NOMO-1 treated with dmso at 0.1 percent for 144 hours (cell line): ENCODE results near the gene DUSP9.

Experiments used
- DNase-seq: peaks from one replicate; lab custom pipeline; 2025; ENCODE audit not compliant: unreplicated experiment; lab: John Stamatoyannopoulos, UW

The DUSP9 gene

DNA sequence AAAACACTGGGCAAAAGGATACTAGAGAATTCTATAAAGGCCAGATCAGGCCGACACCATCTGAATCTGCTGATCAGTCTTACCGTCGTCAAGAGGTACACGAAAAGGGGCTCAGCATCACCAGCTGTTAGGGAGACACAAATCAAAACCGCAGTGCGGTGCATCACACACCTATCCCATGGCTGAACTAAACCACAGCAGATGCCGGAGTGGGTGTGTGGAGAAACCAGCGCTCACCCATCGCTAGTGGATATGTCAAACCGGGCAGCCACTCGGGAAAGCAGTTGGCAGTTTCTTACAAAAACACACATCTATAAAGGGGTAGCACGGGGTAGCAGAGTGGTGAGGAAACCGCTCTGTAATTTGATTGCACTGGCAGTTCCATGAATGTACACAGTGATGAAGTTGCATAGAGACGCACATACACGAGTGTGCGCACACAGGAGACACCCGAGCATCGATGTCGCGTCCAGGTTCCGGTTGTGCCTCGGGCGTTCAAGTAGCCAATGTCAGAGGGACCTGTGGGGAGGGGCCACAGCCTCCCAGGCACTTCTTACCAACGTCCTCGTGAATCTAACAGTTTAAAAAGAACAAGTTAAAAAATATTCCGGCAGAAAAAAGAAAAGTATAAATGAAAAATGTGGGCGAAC is 24.9 kb upstream of the DUSP9 start:
- DNase-seq = no peak

DNA sequence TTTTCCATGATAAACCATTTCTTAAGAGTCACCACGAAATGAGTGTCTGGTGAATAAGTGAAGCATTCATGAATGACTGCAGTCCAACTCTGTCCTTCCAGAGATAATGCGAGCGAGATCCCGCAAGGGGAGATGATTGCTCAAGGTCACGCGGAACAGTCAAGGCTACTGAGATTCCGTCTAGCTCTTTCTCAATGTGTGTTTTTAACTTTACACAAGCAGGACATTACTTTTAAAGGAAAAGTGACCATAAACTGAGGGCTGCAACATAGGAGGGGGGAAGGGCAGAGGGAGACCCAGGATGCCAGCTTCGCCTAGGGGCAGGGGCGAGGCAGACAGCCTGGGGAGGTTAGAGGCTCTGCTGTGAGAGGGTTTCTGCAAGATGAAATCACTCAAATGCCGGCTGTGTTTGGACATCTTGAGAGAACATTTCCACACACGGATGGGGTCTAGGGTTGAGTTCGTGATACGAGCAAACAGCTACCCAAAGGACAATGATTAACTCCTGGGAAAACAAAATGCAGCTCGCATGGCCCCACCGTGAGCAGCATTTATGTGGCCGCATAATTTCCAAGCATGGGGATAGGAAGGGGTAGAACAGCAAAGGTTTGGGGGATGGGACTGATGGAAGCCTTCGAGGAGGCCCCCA is 24.2 kb upstream of the DUSP9 start:
- DNase-seq = no peak

DNA sequence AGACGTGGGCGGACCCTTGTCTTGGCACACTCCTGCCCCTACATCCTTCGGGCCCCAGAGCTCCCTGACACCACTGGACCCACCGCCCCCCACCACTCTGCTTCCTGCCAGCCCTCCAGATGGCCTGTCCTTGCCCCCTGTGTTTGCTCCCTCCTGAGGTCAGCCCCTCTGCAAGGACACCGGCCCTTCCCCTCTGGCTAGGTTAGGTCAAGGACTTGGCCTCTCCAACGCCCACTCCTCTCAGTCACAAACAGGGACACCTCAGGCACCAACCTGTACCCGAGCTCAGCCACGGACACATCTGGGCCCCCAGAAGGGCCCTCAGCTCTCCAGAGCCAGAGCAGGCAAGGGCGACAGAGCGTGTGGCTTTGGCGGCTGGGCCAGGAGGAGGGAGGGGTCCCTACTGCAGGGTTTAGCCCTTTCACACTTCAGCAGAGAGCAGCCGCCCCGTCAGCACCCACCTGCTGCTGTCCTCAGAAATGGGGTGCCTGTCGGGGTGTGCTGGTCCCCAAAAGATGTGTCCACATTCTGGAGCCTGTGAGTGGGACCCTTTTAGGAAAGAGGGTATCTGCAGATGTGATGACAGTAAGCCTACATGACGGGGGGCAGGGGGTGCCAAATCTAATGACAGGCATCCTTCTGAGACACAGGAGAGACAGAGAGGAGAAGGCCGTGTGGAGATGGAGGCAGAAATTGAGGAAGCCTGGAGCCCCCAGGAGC is 23.5 kb upstream of the DUSP9 start:
- DNase-seq = no peak

DNA sequence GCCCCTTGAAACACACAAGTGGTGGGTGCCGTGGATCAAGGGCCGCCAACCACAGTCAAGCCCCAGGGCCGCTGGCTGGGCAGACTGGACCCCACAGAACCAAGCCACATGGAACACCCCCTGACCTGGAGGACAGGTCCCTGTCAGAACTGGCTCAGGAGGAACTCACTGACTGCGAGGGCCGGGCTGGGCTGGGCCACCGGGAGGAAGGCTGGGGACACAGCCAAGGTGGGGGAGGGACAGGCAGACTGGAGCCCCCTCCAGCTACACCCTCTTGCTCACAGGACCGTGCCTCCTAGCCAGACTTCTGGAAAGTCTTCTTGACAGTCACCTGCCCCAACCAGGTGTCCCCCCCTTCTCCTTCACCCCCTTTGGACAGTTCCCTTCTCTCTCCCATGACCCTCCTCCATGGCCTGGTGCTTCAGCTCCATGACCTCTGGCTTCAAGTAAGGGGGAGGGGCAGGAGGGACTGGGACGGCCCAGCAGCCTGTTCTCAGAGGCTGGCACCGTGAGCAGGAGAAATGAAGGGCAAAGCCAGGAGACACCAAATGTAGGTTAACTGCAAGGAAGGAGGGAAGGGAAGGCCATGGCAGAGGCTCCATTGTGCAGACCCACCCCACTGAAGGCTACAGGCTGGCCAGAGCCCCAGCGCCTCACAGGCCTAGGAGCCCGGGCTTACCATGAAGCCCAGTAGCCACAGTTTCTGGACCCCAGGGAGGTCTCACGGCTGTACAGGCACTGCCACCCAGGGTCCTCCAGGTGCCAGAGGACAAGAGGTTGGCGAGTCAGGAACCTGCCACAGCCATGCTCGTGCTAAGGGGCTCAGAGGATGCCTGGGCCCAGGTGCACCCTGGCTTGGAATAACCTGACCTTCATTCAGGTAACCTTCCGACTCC is 22.6 kb upstream of the DUSP9 start:
- DNase-seq = no peak

DNA sequence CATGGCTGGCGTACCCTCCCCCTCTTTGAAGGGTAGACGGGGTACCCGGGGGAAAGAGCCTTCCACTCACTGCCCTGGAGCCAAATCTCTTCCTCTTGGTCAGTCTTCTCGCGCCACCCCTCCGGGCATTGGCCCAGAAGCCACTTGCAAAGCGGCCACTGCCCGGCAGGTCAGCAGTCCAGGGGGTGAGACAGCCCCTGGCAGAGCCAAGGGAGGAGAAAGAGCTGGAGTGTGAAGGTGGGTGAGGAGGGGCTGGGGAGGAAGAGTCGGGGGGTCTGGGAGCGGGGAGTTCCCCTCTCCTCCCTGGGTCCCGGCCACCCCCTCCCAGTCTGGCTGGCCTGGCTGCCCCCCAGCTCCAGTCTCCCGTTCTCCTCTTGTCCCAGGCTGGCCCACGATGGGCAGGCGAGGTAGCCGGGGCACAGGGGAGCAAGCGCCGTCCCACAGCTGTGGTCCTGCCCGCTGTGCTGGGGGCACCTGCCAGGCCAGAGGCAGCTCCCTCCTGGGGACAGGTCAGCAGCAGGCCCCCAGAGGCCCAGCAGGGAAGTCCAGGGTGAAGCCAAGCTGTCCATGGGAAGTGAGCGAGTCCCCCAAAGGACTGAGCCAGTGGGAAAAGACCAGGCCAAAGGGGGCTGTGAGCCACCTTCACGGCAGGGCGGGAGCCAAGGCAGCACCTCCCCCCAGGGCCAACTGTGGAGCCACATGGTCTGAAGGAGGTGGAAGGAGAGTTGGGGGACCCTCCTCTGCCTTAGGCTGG is 21.6 kb upstream of the DUSP9 start:
- no peak for DNase-seq

DNA sequence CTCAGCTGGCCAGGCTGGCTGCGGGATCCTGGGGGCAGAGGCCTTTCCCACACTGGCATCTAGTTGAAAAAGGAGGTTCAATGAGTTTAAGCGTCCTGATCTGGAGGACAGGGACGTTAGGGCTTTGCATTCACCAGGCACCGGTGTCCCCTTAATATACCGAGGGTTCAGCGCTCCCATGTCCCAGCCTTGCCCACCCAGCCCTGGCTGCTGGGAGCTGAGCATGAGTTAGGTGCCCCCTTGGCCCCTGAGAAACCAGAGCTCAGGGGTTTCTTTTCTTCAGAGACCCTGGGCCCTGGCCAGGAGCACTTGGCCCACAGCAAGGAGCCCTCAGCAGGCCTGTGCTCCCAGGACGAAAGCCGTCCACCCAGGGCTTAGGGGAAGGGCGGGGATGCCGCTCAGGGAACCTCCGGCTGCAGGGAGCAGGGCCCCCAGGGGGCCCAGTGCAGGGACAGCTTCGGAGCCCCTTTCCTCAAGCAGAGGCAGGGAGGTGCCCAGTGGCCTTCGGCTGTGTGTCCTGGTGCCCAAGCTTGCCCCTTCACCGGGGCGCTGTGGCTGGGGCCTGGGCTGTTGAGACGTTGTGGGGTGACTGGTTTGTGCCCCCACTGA is 20.9 kb upstream of the DUSP9 start:
- no peak for DNase-seq

DNA sequence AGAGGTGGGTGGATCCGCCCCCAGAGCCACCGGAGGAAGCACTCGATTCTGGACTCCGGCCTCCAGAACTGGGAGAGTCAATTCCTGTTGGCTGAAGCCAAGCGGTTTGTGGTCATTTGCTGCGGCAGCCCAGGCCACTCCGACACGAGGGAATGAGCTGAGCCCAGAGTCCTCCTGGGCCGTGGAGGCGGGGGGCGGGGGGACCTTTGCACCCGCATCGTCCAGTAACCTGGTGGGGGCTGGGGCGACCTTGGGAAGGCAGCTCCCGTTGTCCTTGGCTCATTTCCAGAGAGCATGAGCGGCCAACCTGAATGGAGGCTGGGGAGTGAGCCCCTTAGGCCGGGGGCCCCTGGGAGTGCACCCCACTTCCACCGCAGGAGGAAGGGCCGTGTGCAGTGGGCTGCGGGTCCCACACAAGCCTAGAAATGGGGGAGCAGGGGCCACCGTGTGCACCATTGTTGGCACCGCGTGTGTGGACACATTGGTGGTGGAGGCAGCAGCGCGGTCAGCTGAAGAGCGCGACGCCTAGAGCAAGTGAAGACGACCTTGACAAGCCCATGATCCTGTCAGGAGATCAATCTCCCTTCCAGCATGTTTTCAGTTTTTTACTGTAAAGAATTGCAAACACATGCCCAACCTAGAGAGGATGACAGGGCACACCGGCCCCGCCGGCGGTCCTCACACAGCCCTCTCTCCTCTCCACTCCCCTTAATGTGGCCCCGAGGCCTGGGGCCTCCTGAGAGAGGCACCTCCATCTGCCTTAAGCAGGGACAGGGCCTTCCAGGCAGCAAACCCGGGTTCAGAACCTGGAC is 19.9 kb upstream of the DUSP9 start:
- DNase-seq = no peak

DNA sequence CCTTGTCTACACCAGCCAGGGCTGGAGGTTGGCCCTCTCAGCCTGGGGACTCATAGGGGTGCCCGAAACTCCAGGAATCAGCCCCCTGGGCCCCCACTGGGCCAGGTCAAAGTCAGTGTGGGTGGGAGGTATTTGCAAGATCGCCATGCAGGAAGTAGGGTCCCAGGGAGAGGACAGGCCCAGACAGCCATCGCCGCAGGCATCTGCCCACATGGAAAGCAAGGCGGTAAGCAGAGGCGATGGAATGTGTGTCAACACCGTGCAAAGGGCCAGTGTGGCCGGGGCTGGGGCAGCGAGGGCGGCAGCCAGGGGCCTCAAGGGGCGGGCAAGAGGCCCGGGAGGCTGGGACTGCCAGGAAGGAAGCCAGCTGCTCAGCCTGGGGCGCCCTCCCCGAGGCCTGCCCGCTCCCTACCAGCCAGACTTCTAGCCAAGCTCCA is 19.3 kb upstream of the DUSP9 start:
- DNase-seq = no peak

DNA sequence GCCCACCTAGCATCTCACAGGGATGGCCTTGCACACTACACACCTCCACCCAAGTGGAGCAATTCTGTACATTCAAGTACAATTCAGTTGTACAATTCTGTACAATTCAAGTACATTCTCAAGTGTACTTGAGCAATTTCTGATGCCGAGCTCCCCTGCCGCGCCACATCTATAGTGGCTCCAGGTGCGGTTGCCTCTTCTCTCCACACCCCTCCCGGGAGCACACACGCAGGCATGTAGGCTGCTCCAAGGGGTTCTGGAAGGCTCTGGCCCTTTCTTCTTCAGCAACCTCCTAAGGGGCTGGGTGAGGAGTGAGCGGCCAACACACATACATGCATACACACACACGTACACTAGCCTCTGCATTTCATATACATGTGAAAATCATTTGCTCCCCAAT is 18.9 kb upstream of the DUSP9 start:
- no peak for DNase-seq

DNA sequence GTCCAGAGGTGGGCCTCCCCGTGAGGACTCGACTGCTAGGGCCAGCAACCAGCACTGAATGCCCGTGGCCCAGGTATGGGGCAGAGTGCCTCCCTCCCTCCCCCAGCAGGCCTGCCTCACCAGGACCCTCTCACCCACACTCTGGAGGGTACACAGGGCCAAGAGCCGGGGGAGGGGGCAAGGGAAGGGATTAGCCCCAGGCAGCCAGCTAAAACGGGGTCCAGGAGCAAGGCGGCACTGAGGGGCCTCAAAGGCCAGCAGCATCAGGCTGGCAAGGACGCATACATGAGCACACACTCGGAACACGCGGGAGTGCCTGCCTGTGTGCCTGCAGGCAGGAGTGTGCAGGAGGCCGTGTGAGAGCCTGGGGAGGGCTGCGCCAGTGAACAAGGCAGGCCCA is 18.3 kb upstream of the DUSP9 start:
- DNase-seq = no peak

DNA sequence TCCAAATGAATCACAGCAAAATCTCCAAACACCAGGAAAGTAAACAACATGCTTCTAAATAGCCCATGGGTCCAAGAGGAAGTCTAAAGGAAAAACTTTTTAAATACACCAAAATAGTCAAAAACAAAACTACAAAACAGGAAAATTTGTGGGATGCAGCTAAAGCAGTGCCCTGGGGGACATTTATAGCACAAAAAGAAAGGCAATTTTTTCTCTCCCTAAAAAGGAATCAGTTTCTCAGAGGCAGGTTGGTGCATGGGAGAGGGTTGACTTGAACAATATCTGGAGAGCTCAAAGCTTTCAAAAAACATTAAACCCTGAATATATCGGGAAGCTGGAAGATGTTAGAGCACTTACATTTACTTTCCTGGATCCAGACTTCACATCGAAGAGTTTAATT is 15.7 kb upstream of the DUSP9 start:
- DNase-seq = no peak

DNA sequence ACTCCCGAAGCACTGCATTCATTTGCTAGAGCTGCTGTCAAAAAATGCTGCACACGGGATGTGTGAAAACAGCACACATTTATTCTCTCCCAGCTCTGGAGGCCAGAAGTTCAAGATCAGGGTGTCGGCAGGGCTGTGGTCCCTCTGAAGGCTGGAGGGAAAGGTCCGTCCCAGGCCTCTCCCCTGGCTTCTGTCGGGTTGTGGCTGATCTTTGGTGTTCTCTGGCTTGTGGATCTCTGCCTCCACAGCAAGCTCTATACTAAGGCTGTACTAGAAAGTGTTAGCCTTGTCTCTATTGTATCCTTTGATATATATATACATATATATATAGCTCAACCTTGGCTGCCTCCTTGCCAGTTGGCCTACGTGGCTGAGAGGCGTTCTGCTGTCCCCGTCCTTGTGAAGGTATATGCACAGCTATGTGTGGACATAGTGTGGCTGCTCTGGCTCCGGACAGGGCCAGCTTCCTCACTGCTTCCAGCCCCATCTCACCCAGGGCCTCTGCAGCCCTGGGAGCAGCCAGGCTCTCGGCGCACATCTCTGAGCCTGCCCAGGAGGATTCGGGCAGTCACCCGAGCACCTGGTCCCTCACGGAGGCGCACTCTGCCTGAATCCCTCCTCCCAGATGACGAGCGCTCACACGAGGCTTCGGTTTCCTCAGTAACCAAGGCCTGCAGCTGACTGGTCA is 15.0 kb upstream of the DUSP9 start:
- DNase-seq = no peak

DNA sequence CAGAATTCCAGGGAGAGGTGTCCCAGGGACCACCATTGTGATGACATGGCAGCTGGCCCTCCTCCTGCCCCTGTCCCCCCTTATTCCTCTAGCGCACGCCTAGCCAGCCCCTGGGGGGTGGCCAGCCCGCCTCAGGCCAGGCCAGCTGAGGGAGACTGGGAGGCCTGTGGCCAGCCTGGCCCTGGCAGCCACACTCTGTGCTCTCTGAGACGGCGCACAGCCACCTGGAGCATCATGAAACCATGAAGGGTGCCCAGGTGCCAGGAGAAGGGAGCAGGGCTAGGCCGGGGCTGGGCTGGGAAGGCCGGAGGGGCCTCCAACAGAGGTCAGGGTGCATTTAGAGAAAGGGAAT is 14.4 kb upstream of the DUSP9 start:
- no peak for DNase-seq

DNA sequence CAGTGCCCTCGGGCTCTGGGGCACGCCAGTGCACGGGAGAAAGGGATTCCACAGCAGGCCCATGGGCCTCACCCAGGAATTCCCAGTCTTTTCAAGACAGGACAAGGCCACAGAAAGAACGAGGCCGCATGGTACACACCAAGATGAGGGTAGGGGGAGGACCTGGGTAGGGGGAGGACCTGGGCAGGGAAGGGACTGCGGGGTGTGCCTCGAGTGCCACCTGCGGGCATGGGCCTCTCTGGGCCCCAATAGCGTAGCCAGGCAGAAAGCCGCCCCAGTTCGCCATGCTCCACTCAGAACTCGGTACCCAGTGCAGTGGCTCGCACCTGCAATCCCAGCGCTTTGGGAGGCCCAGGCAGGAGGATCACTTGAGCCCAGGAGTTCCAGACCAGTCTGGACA is 14.0 kb upstream of the DUSP9 start:
- no peak for DNase-seq

DNA sequence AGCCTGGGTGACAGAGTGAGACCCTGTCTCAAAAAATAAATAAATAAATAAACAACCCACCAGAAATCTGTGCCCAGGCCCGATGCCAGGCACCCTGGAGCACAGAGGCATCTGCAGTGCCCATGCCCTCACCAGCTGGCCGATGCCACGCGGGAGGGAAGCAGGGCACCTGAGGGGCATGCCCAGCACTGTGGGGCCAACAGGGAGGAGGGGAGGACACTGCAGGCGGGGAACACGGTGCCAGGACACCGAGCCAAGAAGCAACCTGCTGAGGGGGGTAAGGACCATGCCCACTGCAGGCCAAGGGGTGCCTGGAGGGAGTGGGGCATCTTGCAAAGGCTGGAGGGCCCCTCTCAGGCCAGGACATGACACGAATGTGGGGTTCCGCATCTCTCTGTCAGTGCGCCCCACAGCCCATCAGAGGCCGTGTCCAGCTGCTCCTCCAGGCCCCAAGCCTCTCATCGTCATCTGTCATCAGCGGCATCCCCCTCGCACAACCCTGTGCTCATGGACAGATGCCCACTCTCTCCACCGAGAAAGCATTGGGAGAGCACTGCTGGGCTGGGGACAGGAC is 13.3 kb upstream of the DUSP9 start:
- no peak for DNase-seq

DNA sequence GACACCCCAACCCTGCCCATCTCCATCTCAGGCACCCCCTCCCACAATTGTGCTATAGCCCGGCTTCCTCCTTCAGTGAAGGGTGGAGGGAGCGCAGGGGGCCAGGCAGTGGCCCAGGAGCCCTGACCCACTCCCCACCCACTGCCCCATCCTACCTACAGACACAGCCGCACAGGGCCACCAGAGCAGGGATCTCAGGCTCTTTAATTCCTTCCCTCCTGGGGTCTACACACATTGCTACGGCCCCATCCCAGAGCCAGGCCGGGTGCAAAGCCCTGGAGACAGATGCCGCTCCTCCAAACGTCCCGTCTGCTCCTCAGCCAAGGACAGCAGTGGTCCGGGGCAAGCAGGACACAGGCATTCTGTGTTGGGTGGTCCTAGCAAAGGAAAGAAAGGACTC is 12.8 kb upstream of the DUSP9 start:
- no peak for DNase-seq

DNA sequence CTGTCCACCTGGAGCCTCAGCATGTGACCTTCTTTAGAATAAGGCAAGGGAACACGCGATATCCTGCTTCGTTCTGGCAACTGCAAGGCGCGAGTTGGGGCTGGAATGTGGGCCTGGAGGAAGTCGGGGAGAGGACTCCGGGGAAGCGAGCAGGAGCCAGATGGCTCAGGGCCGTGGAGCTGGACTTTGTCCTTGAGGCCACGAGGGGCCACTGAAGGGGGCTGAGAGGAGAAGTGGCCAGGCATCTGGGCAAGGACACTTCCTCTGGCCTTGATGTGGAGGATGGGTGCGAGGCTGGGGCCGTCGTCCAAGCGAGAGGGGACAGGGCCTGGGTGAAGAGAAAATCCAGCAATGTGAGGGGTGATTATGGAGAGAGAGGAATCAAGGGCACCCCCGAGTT is 12.2 kb upstream of the DUSP9 start:
- DNase-seq = no peak

DNA sequence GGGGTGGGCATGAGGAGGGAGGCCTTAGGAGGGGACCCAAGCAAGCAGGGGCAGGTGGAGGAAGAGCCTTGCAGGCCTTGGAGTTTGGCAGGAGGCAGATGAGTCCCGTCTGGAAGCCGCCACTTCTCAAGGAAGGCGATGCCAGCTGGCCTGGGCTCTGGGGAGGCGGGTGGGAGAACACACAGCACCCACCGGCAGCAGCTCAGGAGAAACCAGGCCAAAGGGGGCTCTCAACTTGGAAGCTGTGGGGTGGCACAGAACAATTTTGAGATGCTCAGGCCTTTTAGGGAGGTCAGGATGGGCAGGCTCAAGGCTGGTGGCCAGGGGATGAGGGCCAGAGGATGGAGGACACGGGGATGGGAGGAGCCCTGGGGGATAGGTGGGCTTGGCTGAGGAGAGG is 11.6 kb upstream of the DUSP9 start:
- no peak for DNase-seq
